Esophagus squamous epithelium (tissue), 4 donors: ENCODE measurements around the gene KIRREL1.

ENCODE experiments used
- CTCF ChIP-seq, 6 experiments: fragments of 450-650 bp in 4 of 6; fragments of 200-600 bp in 2 of 6; sonication (generic) in 2 of 6; IDR thresholded peaks; one replicate each; pipeline ENCODE4 v1.5.1; 2016 to 2019; ENCODE audit warnings: antibody characterized with exemption in 6 of 6, mild to moderate bottlenecking in 4 of 6, moderate library complexity in 4 of 6
- POLR2A ChIP-seq, 4 donors: fragments of 450-650 bp; IDR thresholded peaks; one replicate each; pipeline ENCODE4 v1.6.1; 2017; ENCODE audit warnings: antibody characterized with exemption in 4 of 4, mild to moderate bottlenecking in 4 of 4, moderate library complexity in 3 of 4

- TF ChIP-seq CTCF (IDR thresholded peaks at IDR 0.05) = no peak
- no peak for TF ChIP-seq POLR2A (IDR thresholded peaks at IDR 0.05)
These were observed 41.6 kb downstream of the KIRREL1 start for GRCh38 chr1:158035014-158035413.
